Inflammatory macrophage (primary cell): ENCODE measurements around the gene MTF2.
A peak's percentile ranks its signal among the peaks of the same experiment; 100 is the strongest.

Experiments used
- DNase-seq, 2 donors: peaks; one replicate each; pipeline ENCODE4 v3.0.0-alpha.2; 2020 to 2022
- total RNA-seq, 18 experiments: gene quantifications; one replicate each; lab custom pipeline; 2026; ENCODE audit warnings: mixed read lengths in 6 of 18, inconsistent platforms in 2 of 18; lab: John Stamatoyannopoulos, UW

MTF2 gene
- 14.3 to 76.1 (median 44.5) reads per million in 18 experiments for total RNA-seq

- DNase-seq = peak; percentile 96
Observed at GRCh38 chr1:93078986-93079654, at the start of gene MTF2. Gene MTF2, plus strand, starts transcription at chr1:93079283. Its CDS starts 244 bp downstream, at chr1:93079527.

- no peak for DNase-seq
Observed at GRCh38 chr1:93029317-93029716, 49.8 kb upstream of the MTF2 start.

- peak; percentile 63 to 79 for DNase-seq
Observed at GRCh38 chr1:93030191-93030590, 48.9 kb upstream of the MTF2 start.

DNA sequence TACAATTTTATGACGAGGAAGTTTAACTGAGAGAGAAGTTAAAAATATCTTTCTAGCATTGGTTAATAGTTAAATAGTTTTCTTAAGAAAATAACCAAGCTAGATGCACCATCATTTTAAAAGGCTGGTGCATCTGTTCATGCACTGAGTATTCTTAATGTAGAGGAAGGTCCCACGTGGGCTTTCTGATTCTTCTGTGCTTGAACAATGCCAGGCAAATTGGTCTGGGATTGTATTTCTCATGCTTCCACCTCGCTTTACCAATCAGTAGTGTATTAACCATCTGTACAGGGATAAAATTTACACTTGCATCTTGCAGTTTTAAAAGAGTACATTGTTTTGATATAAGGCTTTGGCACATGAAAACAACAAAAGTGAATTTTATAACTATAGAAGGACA lies 47.4 kb upstream of the MTF2 start:
- no peak for DNase-seq

DNA sequence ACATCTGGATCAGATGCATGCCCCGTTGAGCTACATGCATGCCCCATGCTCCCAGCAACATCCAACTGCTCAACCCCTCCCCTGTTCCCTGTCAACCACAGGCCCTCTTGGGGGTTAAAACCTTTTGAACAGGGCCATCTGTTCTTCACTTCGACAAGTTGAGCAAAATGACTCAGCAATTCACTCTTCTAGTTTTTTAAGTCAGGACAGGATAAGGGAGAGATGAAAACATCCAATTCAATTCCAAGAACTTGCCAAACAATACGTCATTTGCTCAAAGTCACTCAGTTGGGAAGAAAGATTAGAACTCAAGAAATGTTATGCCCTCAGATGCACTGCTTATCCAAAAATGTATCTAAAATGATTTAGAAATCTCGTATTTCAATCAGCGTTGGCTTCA lies 46.1 kb upstream of the MTF2 start:
- DNase-seq = no peak

DNA sequence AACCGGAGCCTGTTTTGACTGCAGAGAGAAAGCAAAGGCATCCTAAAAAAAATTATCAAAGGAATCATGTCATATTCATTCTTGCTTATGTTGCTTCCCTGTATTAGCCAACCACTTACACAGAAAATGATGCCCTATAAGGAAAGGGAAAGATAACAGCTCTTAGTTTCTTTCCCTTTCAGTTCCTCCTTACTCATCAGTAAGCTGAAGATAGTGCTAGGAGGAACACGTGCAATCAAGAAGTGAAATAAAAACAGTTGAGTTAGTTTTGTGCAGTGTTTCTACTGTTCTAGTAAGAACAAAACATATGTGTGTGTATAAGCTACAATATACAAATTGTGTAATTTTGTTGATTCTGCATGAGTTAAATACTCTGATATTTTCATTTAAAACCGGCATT lies 45.3 kb upstream of the MTF2 start:
- peak; percentile 39 to 65 for DNase-seq

DNA sequence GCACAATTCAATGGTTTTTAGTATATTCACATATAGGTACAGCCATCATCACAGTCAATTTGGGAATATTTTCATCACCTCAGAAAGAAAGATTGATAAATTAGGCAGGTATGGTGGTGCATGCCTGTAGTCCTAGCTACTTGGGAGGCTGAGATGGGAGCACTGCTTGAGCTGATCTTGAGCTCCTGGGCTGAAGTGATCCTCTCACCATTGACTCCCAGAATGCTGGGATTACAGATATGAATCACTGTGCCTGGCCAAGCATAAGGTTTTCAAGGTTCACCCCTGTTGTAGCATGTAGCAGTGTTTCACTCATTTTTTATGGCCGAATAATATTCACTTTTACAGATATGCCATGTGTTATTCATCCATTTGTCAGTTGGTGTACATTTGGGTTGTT lies 44.7 kb upstream of the MTF2 start:
- DNase-seq = no peak

GRCh38 chr1:93036672-93037071 lies 42.4 kb upstream of the MTF2 start:
- no peak for DNase-seq

DNA sequence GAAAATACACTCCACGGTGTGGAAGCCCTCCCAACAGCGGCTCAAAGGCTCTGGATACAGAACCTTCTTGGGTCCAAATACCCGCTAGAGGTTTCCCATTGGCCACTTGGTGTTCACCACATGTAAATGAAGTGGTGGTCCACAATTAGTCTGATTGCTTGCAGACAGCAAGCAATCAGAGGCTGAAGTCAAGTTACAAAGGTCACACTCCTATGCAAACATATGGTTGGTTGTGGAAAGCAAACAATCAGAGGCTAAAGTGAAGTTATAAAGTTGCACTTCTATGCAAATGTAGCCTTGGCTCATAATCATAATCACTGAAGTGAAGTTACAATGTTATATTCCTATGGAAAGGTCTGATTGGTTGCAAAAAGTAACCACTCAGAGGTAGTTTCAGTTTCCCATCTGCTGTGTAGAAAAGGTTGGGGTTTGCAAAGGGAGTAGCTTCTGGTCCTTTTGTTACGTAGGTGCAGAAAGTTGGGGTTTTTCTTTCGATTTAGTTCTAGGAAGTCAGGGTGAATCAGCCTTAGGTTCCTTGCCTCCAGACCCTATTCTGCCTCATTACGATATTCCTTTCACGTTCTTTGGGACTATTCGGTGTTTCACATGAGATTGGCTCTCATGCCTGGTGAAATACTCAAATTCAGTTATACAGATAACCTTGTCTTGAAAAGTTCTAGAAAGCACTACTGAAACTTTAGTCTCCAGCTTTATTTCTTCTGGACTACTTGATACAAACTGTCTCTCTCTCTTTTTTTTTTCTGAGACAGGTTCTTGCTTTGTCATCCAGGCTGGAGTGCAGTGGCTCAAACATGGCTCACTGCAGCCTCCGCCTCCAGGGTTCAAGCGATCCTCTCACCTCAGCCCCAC lies 36.7 kb upstream of the MTF2 start:
- DNase-seq = peak; percentile 6 to 14

GRCh38 chr1:93043057-93043557 lies 36.0 kb upstream of the MTF2 start:
- no peak for DNase-seq

DNA sequence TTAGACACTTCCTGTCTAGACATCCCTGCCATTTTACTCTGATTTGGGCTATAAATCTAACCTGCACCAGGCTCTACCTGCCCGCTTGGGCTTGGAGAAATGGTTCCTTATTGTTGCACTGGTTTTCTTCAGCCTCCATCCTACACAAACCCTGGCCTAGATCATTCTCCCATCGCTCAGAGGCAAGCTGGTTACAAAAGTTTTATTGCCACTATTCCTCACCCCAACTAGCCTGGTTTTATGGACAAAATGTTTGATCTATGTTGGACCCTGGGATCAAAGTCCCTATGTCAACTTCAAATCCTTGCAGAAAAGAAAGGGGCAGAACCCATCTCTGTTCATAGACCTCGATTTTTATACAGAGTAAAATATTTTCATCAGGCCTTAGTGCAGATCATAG lies 31.5 kb upstream of the MTF2 start:
- DNase-seq = no peak

DNA sequence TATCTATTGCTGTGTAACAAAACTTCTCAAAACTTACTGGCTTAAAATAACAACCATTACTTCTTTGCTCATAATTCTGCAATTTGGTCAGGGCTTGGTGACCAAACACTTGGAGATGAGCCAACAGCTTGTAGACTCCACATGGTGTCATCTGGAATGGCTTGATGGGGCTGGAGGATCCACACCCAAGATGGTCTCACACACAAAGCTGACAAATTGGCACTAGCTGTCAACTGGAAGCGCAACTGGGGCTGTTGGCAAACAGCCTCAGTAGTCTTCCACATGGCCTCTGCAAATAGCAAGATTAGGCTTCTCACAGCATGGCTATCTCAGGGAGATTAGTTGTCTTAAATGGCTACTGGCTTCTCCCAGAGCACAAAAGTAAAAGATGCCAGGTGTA lies 27.1 kb upstream of the MTF2 start:
- DNase-seq = no peak

DNA sequence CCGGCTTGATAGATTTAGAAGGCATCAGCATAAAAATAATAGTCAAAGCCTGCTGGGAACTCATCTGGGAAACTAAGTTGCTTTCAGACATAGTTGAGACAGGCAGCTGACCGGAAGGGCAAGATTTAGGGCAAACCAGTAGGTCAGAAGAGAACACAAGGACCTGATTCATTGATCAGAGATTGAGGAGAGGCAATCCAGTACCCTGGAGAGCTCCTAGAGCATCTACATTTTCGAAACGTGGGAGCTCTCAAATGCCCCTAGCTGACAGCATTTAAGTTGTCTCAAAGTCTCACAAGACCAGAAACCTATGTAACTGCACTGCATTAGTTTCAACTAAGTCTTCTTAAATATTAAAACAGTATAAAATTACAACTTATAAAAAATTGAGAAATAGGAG lies 22.9 kb upstream of the MTF2 start:
- peak; percentile 8 to 28 for DNase-seq

GRCh38 chr1:93056649-93057048 lies 22.4 kb upstream of the MTF2 start:
- no peak for DNase-seq

GRCh38 chr1:93061895-93062792 lies 16.9 kb upstream of the MTF2 start:
- DNase-seq = peak; percentile 44 to 63

GRCh38 chr1:93076268-93076667 lies 2.8 kb upstream of the MTF2 start:
- peak; percentile 54 to 72 for DNase-seq

- DNase-seq = no peak
Observed at GRCh38 chr1:93078203-93078602, 880 bp upstream of the MTF2 start.

GRCh38 chr1:93078638-93078985 lies 471 bp upstream of the MTF2 start:
- no peak for DNase-seq

- peak; percentile 45 to 46 for DNase-seq
Observed at GRCh38 chr1:93079685-93080141, 630 bp downstream of the MTF2 start.

DNA sequence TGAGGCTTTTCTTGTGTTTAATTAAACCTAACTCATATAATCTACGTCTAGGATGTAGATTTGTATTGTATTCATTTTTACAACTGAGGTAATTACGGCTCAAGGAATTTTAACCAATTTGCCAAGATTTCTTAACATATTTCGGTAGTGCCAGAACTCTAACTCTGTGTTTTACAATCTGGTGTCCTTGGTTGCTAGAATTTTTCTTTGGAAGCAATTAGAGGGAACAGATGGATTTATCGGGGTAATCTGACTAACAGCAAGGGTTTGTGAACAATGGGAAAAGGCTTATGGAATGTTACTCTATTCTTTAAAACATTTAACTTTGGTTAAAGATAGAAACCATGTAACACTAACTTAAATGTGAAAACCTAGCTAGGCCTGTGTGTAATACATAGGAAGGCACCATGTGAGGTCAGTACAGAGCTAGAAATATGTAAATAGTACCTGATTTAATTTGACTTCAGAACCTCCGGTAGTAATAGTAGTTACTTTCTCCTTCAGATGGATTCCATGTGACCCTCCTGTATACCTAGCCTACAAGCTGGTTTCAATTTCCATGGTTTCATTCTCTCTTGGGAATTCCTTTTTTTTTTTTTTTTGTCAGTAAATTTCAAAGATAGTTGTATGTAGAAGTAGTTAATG lies 1.2 kb downstream of the MTF2 start:
- peak; percentile 25 to 40 for DNase-seq

- peak; percentile 76 to 88 for DNase-seq
Observed at GRCh38 chr1:93081716-93082115, 2.6 kb downstream of the MTF2 start.

DNA sequence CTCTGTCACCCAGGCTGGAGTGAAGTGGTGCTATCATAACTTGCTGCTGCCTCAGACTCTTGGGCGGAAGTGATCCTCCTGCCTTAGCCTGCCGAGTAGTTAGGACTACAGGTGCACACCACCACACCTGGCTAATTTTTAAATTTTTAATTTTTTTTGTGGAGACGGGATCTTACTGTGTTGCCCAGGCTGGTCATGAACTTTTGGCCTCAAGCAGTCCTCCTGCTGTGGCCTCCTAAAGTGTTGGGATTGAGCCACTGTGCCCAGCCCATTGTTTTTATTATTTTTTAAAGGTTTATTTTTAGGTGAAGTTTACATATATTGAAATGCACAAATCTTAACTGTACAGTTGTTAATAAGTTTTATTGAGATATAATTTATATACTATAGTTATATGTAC lies 3.2 kb downstream of the MTF2 start:
- no peak for DNase-seq
